GM21717 (cell line): Measurements from ENCODE around the gene OPRM1.

ENCODE experiments used
- ATAC-seq: cut with Tn5 transposase; IDR thresholded peaks from one replicate; pipeline ENCODE4 v1.9.1; 2021; ENCODE audit warnings: mild to moderate bottlenecking, moderate library complexity; ENCODE audit not compliant: unreplicated experiment

Gene OPRM1

GRCh38 chr6:154080461-154081189 is 41.6 kb downstream of the OPRM1 start:
- ATAC-seq, result no peak

- no peak for ATAC-seq
Observed at GRCh38 chr6:154086510-154086909, 47.5 kb downstream of the OPRM1 start.

GRCh38 chr6:154092326-154092962 is 53.4 kb downstream of the OPRM1 start:
- ATAC-seq, result no peak

- ATAC-seq, result no peak
Observed at GRCh38 chr6:154093231-154094044, 54.4 kb downstream of the OPRM1 start.

GRCh38 chr6:154095571-154095970 is 56.5 kb downstream of the OPRM1 start:
- no peak for ATAC-seq

GRCh38 chr6:154096316-154096715 is 57.3 kb downstream of the OPRM1 start:
- no peak for ATAC-seq

- no peak for ATAC-seq
Observed at GRCh38 chr6:154096834-154097233, 57.8 kb downstream of the OPRM1 start.

GRCh38 chr6:154099211-154099610 is 60.2 kb downstream of the OPRM1 start:
- ATAC-seq, result no peak

- no peak for ATAC-seq
Observed at GRCh38 chr6:154106251-154106650, 67.2 kb downstream of the OPRM1 start.

- no peak for ATAC-seq
Observed at GRCh38 chr6:154111025-154111424, 72.0 kb downstream of the OPRM1 start.

- no peak for ATAC-seq
Observed at GRCh38 chr6:154112181-154112809, 73.3 kb downstream of the OPRM1 start.

- no peak for ATAC-seq
Observed at GRCh38 chr6:154113392-154113791, 74.4 kb downstream of the OPRM1 start.

- ATAC-seq, result no peak
Observed at GRCh38 chr6:154117485-154117884, 78.4 kb downstream of the OPRM1 start.

GRCh38 chr6:154122195-154122925 is 83.3 kb downstream of the OPRM1 start:
- ATAC-seq, result no peak

- ATAC-seq, result no peak
Observed at GRCh38 chr6:154123155-154123956, 84.3 kb downstream of the OPRM1 start.

- no peak for ATAC-seq
Observed at GRCh38 chr6:154125421-154125820, 86.4 kb downstream of the OPRM1 start.

- no peak for ATAC-seq
Observed at GRCh38 chr6:154127657-154128056, 88.6 kb downstream of the OPRM1 start.

- ATAC-seq, result no peak
Observed at GRCh38 chr6:154134471-154135147, 95.6 kb downstream of the OPRM1 start.

GRCh38 chr6:154138793-154139192 is 99.8 kb downstream of the OPRM1 start:
- ATAC-seq, result no peak
